ENCODE measurements around the gene GLCE.
"Not testable (repeated sequence)": the region's sequence is repeated elsewhere in the genome, so short reads cannot be mapped to it uniquely, and the experiment has no call there.

Gene GLCE

GRCh38 chr15:69138963-69139362 lies 21.5 kb upstream of the GLCE start:
- no peak for DNase-seq

GRCh38 chr15:69140306-69140705 lies 20.1 kb upstream of the GLCE start:
- DNase-seq, result no peak

DNA sequence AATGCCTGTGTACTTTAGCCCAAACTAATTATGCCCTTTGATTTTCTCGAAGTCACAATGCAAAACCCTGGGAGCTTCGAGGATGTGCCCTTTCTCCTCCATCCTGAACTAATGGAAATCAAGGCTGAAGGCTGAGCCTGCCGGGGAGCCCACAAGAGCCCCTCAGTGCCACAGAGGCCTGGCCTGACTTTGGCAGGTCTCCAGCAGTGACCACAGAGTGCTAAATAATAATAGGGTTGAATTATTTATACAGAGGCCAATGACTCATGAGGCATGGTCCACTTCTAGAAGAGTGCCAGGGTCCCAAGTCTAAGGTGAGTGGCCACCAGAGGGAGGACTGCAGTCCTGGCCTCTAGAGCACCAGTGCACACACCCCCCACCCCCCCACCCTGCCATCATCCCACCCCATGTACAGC lies 19.1 kb upstream of the GLCE start:
- no peak for DNase-seq

GRCh38 chr15:69141833-69142232 lies 18.6 kb upstream of the GLCE start:
- DNase-seq, result no peak

DNA sequence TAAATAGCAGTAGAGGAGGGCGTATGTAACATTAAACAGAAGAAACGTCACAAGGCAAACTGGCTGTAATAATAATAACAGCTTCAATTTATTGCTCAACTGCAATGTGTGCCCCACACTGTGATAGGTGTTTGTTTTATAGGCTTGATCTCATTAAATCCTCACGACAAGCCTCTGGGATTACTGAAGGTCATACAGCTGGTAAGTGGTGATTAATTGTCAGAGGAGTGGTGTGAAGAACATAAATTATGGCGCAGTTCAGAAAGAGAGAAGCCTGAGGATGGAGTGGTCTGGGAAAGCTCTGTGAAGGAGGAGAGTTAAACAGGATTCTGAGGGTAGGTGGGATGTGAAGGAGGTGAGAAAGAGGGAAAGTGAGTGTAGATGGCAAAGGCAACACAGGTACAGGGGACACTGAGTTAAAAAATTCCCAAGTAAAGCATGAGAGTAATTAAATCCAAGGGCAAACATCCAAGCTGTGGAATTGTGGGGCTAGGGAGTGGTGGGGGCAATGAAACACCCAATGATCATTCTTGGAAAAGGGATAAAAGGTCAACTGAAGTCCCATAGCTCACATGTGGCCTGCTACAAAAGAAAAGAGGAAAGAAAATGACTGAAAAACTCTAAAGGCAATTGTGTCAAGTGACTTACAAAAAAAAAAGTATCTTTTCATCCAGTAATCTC lies 16.5 kb upstream of the GLCE start:
- DNase-seq, result no peak

DNA sequence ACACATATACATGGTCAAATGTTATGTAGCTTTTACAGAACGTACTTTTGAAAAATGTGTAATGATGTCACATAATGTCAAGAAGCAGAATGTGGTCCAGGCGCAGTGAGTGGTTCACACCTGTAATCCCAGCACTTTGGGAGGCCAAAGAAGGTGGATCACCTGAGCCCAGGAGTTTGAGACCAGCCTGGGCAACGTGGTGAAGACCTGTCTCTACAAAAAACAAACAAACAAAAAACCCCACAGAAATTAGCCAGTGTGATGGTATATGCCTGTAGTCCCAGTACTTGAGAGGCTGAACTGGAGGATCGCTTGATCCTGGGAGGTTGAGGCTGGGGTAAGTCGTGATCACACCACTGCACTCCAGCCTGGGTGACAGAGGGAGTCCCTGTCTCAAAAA lies 15.9 kb upstream of the GLCE start:
- DNase-seq, result no peak

GRCh38 chr15:69145149-69145693 lies 15.2 kb upstream of the GLCE start:
- no peak for DNase-seq

DNA sequence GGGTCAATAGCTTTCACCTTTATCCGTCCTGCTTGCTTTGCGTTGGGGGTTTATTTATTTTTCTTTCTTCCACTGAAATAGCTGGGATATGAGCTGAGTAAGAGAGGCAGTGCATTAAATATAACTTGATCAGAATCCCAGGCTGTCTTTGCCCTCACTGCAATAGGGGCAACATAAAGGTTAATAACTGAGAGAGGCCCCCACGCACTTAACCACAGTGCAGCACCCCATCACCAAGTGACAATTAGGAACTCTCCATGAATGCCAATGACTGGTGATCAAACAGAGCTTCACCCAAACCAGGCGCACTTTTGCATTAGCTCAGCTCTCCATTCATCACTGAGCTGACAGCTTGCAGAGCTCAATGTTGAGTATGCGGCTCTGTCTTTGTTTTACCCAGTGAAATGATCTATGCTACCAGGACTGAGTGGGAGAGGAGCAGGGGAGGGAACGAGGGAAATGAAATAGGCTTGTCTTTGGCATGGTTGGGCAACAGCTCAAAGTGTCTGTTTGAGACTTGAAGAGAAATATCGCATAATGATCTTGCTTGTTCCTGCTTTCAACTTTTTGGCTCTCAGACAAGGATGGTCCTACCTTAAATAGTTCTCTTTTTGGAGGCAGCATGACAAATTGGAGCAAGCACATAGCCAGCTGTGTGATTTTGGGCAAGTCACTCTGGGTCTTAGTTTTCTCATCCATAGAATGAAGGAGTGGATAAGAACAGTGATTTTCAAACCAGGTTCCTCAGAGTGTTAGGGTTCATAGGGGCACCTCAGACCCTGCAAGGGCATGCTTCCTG lies 14.5 kb upstream of the GLCE start:
- no peak for DNase-seq

DNA sequence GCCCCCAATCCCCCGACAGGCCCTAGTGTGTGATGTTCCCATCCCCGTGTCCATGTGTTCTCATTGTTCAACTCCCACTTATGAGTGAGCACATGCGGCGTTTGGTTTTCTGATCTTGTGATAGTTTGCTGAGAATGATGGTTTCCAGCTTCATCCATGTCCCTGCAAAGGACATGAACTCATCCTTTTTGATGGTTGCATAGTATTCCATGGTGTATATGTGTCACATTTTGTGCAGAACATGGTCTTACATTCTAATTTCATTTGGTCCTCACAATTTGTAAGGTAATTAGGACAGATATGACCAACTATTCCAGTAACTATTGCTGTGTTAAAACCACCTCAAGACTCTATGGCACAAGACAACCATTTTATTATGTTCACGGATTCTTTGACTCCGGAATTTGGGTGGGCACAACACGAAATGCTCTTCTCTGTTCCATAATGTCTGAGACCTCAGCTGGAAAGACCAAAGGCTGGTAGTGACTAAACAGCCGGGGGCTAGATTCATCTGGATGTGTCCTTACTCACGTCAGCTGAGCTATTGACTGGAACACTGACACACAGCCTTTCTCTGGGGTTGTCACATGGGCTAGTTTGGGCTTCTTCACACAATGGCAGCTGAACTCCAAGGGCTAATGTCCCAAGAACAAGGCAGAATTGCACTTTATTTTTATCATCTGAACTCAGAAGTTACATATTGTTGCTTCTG lies 13.6 kb upstream of the GLCE start:
- DNase-seq, result no peak

GRCh38 chr15:69148465-69148864 lies 12.0 kb upstream of the GLCE start:
- no peak for DNase-seq

GRCh38 chr15:69149163-69149562 lies 11.3 kb upstream of the GLCE start:
- no peak for DNase-seq

DNA sequence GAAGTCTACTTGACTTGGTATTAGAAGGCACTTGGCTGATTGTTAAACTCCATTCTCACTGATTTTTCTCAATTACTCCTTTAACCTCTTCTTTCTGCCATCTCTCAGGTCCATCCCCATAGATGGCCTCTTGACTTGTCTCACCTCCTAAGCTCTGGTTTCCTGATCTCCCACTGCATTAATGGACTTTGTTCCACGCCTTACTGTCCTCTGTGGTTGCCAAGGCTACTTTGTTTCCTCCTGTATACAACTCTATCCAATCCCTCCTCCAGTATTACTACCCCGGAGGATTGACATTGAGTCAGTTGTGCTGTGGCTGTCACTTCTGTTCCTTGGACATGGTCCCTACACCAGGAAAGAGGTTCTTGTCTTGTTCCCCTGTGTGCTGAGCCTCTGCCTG lies 10.6 kb upstream of the GLCE start:
- DNase-seq, result no peak

GRCh38 chr15:69150336-69150735 lies 10.1 kb upstream of the GLCE start:
- DNase-seq, result no peak

DNA sequence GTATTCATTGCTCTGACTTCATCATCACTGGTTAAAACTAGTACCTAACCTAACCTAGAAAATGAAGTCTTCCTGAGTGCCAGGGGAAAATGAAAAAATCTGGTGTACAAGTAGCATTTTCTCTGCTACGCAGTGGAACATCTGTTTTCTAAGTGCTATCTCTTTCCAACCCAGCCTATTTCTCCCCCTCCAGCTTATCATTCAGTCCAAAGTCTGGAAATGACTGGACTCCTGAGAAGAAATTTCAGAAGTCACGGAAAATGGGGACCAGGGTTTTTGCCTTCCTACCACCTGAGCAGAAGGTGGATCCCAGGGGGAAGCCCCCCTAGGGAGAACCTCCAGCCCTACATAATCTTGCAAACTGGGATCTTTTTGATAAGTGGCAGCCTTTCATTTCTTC lies 9.6 kb upstream of the GLCE start:
- DNase-seq, result no peak

GRCh38 chr15:69153046-69153445 lies 7.4 kb upstream of the GLCE start:
- DNase-seq, result no peak

DNA sequence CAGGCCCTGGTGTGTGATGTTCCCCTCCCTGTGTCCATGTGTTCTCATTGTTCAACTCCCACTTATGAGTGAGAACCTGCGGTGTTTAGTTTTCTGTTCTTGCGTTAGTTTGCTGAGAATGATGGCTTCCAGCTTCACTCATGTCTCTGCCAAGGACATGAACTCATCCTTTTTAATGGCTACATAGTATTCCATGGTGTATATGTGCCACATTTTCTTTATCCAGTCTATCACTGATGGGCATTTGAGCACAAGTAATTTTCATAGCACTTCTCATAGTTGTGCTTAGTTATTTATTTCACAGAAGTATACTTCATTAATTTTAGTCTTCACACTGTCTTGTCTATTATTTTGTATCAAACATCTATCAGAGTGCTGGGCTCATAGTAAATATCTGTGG lies 6.8 kb upstream of the GLCE start:
- not testable (repeated sequence) for DNase-seq

- DNase-seq, result no peak
Observed at GRCh38 chr15:69154078-69154477, 6.4 kb upstream of the GLCE start.

DNA sequence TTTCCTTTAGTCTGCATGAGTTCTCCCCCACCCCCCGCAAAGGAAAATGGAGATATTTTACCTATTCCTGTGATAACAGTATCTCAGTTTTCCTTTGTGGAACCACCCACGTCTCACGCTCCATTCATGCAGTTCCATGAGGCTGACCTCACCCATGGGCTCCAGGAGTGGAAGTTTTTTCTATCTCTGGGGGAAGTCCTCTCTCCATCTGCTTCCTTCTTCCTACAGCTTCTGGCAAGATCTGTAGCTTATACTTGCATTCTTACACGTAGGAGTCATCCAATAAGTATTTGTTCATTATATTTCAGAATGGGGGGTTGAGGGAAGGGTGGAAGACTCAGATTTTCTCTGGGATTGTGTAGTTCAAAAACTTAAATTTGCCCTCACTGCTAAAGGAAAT lies 5.8 kb upstream of the GLCE start:
- DNase-seq, result no peak

- DNase-seq, result no peak
Observed at GRCh38 chr15:69156736-69157381, 3.6 kb upstream of the GLCE start.

DNA sequence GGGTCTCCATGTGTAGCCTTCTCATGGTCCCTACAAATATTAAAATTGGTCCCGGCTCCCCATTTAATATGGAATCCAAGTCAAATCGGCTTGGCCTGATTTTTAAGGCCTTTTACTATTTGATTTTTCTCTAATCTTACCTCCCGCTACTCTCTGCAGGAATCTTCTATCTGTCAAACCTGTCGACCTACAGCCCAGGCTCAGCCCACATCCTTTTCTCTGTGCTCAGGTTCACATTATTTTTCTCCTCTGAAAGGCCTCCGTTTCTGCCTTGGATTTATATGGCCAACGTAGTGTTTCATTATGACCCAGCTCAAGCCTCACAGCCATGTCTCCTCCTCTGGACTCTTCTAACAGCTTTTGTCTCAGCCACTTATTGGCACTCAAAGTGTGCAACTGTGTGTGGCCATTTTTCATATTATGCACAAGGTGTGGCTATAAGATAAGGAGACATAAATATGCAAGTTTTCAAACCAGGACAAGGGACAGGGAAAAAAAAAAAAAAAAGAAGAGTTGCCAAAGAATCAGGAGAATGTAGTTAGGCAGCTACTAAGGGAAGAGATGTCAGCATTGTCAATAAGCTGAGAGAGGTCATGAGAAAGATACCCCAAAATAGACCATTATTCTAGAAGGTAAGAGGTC lies 2.1 kb upstream of the GLCE start:
- no peak for DNase-seq

DNA sequence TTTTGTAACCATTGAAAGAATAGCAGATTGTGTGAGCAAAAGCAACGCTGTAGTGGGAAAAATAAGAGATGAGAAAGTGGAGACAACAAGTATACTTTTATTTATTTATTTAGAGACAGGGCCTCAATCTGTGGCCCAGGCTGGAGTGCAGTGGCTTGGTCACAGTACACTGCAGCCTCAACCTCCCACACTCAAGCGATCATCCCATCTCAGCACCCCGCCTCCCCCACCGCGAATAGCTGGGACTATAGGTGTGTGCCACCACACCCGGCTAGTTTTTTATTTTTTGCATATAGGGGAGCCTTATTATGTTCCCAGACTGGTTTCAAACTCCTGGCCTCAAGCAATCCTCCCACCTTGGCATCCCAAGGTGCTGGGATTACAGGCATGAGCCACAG lies 1.6 kb upstream of the GLCE start:
- DNase-seq, result no peak

GRCh38 chr15:69159805-69160140 lies 662 bp upstream of the GLCE start:
- DNase-seq, result no peak

All from stimulated activated CD8-positive, alpha-beta memory T cell treated with anti-CD3 and anti-CD28 coated beads, Interleukin-4, amount 100 ng/mL, for 48 hours (primary cell).